Measurements from ENCODE around the gene CANT1. TPM values are rescaled to one million over a fixed set of nuclear protein-coding genes. Genes with fewer than 3 reads are reported as not detected.

Gene CANT1
- total RNA-seq, 3 donors from 2014 or later: 26.1 to 48.1 (median 41.0) TPM

DNA sequence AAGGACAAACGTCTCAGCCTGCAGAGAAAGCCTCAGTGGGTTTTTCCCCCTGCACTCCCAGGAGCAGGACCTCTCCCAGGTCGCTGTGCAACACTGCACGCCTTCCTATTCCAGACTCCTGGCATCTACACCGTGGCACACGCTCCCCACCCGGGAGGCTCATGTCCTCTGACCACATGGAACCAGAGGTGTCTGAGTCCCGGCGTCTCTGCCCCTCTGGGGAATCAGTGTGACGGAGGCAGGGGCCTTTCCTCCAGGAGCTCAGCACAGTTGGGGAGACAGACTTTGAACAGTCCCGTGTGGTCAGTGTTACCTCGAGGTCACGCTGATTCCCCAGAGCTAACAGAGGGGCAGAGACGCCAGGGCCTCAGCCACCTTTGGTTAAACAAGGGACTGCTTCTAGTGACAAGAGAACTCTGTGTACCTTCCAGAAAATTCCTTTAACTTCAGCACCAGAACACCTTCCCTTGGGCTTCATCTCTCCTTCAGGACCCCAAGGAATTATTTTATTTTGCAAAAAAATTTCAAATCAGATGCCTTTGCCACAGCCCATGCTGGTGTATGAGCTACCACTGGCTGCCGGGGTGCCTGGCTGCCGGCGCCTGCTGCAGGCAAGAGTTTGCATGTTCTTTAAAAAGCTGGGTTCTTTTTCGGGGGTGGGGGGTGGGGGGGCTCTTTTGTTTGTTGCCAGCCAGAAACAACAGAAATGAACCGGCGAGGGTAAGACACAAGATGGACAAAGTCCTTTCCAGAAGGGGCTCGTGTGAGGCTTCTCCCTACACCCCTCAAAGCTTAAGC is 6.6 kb downstream of the CANT1 start:
- Histone ChIP-seq H3K36me3 (no peaks in the 10 kb centered on the region), H3K4me1 (peaks cover 13 to 21% of the 10 kb centered on the region in 2 donors), H3K27me3 (no peaks in the 10 kb centered on the region), H3K4me3 (no peak overlapping the region), H3K27ac (no peak overlapping the region), H3K9me3 (no peaks in the 10 kb centered on the region)
- intact Hi-C loops (cut with DNase I; ENCODE audit: low total_unique reads): no loop called here
- no peak for TF ChIP-seq POLR2AphosphoS5 (IDR thresholded peaks at IDR 0.05)
- TF ChIP-seq, protein P1, sequence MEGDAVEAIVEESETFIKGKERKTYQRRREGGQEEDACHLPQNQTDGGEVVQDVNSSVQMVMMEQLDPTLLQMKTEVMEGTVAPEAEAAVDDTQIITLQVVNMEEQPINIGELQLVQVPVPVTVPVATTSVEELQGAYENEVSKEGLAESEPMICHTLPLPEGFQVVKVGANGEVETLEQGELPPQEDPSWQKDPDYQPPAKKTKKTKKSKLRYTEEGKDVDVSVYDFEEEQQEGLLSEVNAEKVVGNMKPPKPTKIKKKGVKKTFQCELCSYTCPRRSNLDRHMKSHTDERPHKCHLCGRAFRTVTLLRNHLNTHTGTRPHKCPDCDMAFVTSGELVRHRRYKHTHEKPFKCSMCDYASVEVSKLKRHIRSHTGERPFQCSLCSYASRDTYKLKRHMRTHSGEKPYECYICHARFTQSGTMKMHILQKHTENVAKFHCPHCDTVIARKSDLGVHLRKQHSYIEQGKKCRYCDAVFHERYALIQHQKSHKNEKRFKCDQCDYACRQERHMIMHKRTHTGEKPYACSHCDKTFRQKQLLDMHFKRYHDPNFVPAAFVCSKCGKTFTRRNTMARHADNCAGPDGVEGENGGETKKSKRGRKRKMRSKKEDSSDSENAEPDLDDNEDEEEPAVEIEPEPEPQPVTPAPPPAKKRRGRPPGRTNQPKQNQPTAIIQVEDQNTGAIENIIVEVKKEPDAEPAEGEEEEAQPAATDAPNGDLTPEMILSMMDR (IDR thresholded peaks at IDR 0.05): peak in 2 of 3 donors; percentile 10 to 16
- no peak for TF ChIP-seq POLR2A (IDR thresholded peaks at IDR 0.05)
- peak in 1 of 2 donors; percentile 49 for DNase-seq (ENCODE audit: low spot score in 2 of 2)

DNA sequence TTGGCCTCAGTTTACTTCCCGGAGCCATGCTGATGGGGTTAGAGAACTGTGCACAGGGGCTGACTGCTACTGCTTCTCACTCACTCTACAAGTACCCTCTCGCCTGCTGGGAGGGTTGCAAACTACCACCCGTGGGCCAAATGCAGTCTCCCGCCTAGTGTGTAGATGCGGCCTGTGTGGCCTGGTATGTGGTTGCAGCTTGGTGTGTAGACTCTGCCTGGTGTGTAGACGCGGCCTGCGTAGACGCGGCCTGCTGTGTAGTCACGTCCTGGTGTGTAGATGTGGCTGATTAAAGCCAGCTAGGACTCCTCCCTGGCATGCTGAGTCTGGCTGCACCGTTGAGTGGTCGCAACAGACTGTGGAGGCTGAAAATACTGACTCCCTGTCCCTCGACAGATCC is 7.3 kb downstream of the CANT1 start:
- intact Hi-C loops (cut with DNase I; ENCODE audit: low total_unique reads): no loop called here
- no peak overlapping the region for H3K4me3 ChIP-seq
- H3K27me3 ChIP-seq: no peaks in the 10 kb centered on the region
- TF ChIP-seq, protein P1 (IDR thresholded peaks at IDR 0.05): no peak
- TF ChIP-seq POLR2AphosphoS5 (IDR thresholded peaks at IDR 0.05) (no peak), POLR2A (IDR thresholded peaks at IDR 0.05) (no peak)
- H3K27ac ChIP-seq: no peak overlapping the region
- peaks cover 6 to 22% of the 10 kb centered on the region in 2 donors for H3K4me1 ChIP-seq
- H3K9me3 ChIP-seq: no peaks in the 10 kb centered on the region
- no peaks in the 10 kb centered on the region for H3K36me3 ChIP-seq
- peak in 1 of 2 donors; percentile 43 for DNase-seq (ENCODE audit: low spot score in 2 of 2)

DNA sequence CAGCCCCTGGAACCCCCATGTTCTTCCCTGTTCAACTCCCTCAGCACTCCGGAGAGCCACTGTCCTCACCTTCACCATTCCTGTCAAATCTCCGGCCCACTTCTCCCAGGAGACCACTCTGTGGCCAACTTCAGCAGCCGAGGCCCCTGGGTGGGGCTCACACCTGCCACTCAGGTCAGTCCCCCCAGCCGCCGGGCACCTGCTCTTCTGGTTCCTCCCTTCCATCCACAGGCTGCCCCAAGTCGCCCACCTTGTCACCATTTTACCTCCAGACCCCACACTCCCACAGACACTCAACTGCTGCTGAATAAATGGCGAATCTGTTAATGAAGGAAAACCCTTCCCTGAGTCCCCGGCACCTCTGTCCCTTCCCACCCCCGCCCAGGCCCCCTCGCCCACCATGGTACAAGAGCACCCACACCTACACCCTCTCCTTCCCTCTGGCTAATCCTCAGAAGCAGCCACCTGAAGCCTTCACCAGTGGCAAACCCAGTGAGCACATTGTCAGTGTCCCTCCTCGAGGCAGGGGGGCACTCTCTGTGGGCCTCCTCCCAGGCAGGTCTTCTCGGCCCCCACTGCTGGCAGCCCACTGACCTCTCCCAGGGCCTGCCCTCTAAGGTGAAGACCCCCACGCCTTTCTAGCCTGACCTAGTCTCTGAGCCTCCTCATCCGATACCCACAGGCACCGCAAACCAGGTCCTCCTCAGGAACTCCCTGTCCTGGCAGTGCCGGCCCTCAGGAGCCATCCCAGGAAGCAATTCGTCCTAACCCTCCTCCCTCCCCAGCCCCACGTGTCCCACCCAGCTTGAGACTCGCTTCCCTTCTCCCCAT is 8.2 kb downstream of the CANT1 start:
- DNase-seq (ENCODE audit: low spot score in 2 of 2): peak in 1 of 2 donors; percentile 43
- Histone ChIP-seq H3K27ac (no peak overlapping the region), H3K27me3 (no peaks in the 10 kb centered on the region), H3K9me3 (no peaks in the 10 kb centered on the region), H3K4me3 (no peak overlapping the region), H3K36me3 (no peaks in the 10 kb centered on the region), H3K4me1 (peaks cover 6 to 27% of the 10 kb centered on the region in 2 donors)
- TF ChIP-seq POLR2A (IDR thresholded peaks at IDR 0.05) (no peak), POLR2AphosphoS5 (IDR thresholded peaks at IDR 0.05) (no peak)
- TF ChIP-seq, protein P1 (IDR thresholded peaks at IDR 0.05): no peak
- intact Hi-C loops (cut with DNase I; ENCODE audit: low total_unique reads): loop anchor here (2.0 kb wide), 1 partner anchor 729 kb away; the partner anchor contains the start of gene ENPP7

DNA sequence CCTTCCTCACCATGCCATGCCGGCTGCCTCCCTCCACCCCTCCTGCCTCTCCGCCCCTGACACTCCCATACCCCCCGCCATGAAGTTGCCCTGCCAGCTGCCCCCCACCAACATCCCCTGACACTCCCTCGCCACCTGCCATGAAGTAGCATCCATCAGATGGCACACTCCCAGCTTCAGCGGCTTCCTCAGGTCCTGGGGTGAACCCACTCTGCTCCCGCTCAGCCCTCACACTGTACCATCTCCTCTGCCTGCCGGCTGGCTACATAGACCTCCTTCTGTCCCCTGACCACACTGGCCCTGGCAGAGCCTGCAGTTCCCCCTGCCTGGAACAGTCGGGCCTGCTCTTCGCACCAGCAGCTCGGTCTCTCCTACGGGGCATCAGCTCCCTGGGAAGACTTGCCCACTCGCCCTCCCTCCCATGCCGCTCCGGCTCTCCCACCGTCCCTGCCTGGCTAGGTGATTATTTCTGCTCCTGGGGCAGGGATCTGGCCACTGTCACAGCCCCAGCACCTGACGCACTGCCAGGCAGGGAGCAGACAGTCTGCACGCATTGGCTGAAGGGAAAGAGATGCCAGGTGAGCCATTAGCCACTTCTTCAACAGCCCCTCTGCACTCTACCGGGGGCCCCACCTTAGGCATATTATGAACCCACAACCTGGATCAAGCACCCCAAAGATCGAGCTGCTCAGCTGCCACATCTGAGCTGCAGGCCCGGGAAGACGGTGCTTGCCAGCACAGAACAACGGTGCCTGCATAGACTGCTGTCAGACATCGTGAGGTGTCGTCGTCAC is 9.0 kb downstream of the CANT1 start:
- no peak for TF ChIP-seq POLR2AphosphoS5 (IDR thresholded peaks at IDR 0.05)
- TF ChIP-seq, protein P1 (IDR thresholded peaks at IDR 0.05): no peak
- no peak for TF ChIP-seq POLR2A (IDR thresholded peaks at IDR 0.05)
- peak in 1 of 2 donors; percentile 44 for DNase-seq (ENCODE audit: low spot score in 2 of 2)
- H3K27ac ChIP-seq: no peak overlapping the region
- no peak overlapping the region for H3K4me3 ChIP-seq
- intact Hi-C loops (cut with DNase I; ENCODE audit: low total_unique reads): loop anchor here (2.0 kb wide), 1 partner anchor 730 kb away; the partner anchor contains the start of gene ENPP7
- no peaks in the 10 kb centered on the region for H3K36me3 ChIP-seq
- H3K27me3 ChIP-seq: no peaks in the 10 kb centered on the region
- H3K9me3 ChIP-seq: no peaks in the 10 kb centered on the region
- H3K4me1 ChIP-seq: peaks cover 1 to 27% of the 10 kb centered on the region in 2 donors

Measured in breast epithelium (tissue), 4 donors.